Progenitor cell of endocrine pancreas (in vitro differentiated cells): ENCODE results near the gene HAND1. TPM values are rescaled to one million over a fixed set of nuclear protein-coding genes. Genes with fewer than 3 reads are reported as not detected.

Experiments used
- DNase-seq: peaks from one replicate; pipeline ENCODE4 v3.0.0; 2021; ENCODE audit warnings: low spot score; ENCODE audit not compliant: unreplicated experiment
- H3K27ac Mint-ChIP-seq: 2 replicates; pipeline ENCODE4 v1.8.0; 2021; ENCODE audit warnings: mild to moderate bottlenecking, moderate library complexity, mixed read lengths
- H3K27me3 Mint-ChIP-seq: 2 replicates; pipeline ENCODE4 v1.8.0; 2021; ENCODE audit warnings: mixed read lengths
- H3K36me3 Mint-ChIP-seq: 2 replicates; pipeline ENCODE4 v1.8.0; 2022; ENCODE audit warnings: mixed read lengths; ENCODE audit not compliant: insufficient read depth
- H3K4me1 Mint-ChIP-seq: 2 replicates; pipeline ENCODE4 v1.8.0; 2021; ENCODE audit warnings: low read depth, mixed read lengths
- H3K4me3 Mint-ChIP-seq: 2 replicates; pipeline ENCODE4 v1.8.0; 2021; ENCODE audit warnings: low read depth, mild to moderate bottlenecking, moderate library complexity, mixed read lengths
- H3K9me3 Mint-ChIP-seq: 2 replicates; pipeline ENCODE4 v1.8.0; 2021; ENCODE audit warnings: low read depth, mixed read lengths
- total RNA-seq: library from RNA; stranded (reverse); gene quantifications from 2 replicates; pipeline ENCODE4 v1.2.1, GENCODE V29; 2021
- TF ChIP-seq, protein P1 (sequence below): fragments of 200-600 bp; sonication (generic); IDR thresholded peaks from one replicate; pipeline ENCODE4 v1.5.0; 2021; ENCODE audit warnings: antibody characterized with exemption, mild to moderate bottlenecking; ENCODE audit not compliant: unreplicated experiment

Gene HAND1
- total RNA-seq, 1 donor from 2014 or later, result 0.48 TPM

DNA sequence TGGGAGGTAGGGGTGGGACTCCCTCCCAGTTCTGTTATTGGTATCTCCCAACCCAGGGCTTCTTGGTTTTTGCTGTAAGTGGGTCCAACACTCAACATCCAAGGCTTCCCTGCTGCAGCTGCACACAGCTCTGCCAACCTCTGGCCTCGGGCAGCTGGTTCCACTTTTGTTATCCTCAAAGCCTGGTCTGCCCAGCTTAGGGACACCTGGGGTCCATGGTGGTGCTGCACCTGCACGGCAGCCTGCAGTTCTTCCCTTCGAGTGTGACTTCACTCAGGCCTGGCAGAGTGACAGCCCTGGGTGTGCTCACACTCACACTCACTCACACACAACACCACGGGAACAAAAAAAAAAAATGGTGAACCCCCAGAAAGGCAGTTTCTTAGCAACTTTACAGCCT is 47.6 kb downstream of the HAND1 start:
- no peak overlapping the region for H3K27ac Mint-ChIP-seq
- TF ChIP-seq, protein P1, sequence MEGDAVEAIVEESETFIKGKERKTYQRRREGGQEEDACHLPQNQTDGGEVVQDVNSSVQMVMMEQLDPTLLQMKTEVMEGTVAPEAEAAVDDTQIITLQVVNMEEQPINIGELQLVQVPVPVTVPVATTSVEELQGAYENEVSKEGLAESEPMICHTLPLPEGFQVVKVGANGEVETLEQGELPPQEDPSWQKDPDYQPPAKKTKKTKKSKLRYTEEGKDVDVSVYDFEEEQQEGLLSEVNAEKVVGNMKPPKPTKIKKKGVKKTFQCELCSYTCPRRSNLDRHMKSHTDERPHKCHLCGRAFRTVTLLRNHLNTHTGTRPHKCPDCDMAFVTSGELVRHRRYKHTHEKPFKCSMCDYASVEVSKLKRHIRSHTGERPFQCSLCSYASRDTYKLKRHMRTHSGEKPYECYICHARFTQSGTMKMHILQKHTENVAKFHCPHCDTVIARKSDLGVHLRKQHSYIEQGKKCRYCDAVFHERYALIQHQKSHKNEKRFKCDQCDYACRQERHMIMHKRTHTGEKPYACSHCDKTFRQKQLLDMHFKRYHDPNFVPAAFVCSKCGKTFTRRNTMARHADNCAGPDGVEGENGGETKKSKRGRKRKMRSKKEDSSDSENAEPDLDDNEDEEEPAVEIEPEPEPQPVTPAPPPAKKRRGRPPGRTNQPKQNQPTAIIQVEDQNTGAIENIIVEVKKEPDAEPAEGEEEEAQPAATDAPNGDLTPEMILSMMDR, result no peak
- peaks cover 7% of the 10 kb centered on the region for H3K36me3 Mint-ChIP-seq

DNA sequence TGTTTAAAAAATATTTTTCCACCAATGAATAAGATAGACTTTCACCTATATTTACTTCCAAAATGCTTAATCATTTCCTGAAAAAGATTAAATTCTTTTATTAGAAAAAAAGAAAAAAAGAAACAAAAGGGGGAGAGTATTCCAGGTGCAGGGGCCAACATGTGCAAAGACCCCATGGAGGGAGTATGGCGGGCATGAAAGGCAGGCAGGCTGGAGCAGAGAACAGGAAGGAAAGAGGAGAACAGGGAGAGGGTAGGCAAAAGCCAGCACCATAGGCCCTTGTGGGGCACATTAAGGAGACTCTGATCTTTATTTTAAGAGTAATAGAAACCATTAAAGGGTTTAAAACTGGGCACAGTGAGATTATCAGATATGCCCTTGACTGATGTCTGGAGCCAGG is 48.7 kb downstream of the HAND1 start:
- DNase-seq, result no peak
- Mint-ChIP-seq H3K4me1 (peaks cover 4% of the 10 kb centered on the region), H3K4me3 (no peak overlapping the region), H3K27me3 (peaks cover 5% of the 10 kb centered on the region), H3K9me3 (no peaks in the 10 kb centered on the region), H3K27ac (no peak overlapping the region), H3K36me3 (peaks cover 3% of the 10 kb centered on the region)
- TF ChIP-seq, protein P1, result no peak

More for the DNA sequence above, 47.6 kb downstream of the HAND1 start:
- no peak for DNase-seq
- Mint-ChIP-seq H3K27me3 (peaks cover under 1% of the 10 kb centered on the region), H3K9me3 (no peaks in the 10 kb centered on the region), H3K4me1 (no peaks in the 10 kb centered on the region), H3K4me3 (no peak overlapping the region)

DNA sequence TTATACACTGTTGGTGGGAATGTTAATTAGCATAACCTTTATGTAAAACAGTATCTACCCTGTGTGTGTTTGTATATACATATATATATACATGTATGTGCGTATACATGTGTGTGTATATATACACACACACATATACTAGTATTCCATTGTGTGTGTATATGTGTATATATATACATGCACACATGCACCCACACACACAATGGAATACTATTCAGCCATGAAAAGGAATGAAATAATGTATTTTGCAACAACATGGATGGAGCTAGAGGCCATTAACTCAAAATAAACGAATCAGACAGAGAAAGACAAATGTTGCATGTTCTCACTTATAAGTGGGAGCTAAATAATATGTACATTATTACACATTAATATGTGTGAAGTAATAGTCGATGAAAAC is 49.8 kb downstream of the HAND1 start:
- H3K4me1 Mint-ChIP-seq, result peaks cover 12% of the 10 kb centered on the region
- no peak overlapping the region for H3K27ac Mint-ChIP-seq
- H3K36me3 Mint-ChIP-seq, result peaks cover 1% of the 10 kb centered on the region
- DNase-seq, result no peak
- TF ChIP-seq, protein P1, result no peak
- H3K27me3 Mint-ChIP-seq, result peaks cover 5% of the 10 kb centered on the region
- peaks cover 3% of the 10 kb centered on the region for H3K9me3 Mint-ChIP-seq
- H3K4me3 Mint-ChIP-seq, result no peak overlapping the region

Other genes with a start within 250 kb of the HAND1 start
- 32.9 and 37.7 TPM in 2 replicates for gene SAP30L, start 32.2 kb downstream of the HAND1 start, total RNA-seq